Skin epidermis (tissue), 12 donors: ENCODE data around the gene CFAP99.

Experiments
- H3K27ac ChIP-seq, 21 experiments: fragments of 200-600 bp; sonication (generic) in 11 of 21; one replicate each; pipeline ENCODE4 v1.5.0; 2020; ENCODE audit warnings: mild to moderate bottlenecking in 3 of 21, inconsistent platforms in 2 of 21, moderate library complexity in 2 of 21
- H3K4me3 ChIP-seq, 7 experiments: fragments of 200-600 bp; sonication (generic) in 2 of 7; one replicate each; pipeline ENCODE4 v1.5.0; 2020; ENCODE audit warnings: inconsistent platforms in 2 of 7, mild to moderate bottlenecking in 2 of 7, moderate library complexity in 1 of 7

Gene CFAP99

GRCh38 chr4:2486981-2487380, 68.2 kb downstream of the CFAP99 start:
- H3K27ac ChIP-seq = peak overlapping the region in 3 of 21 experiments; percentile 17 to 74 (median 31)
- no peak overlapping the region for H3K4me3 ChIP-seq

- Histone ChIP-seq H3K27ac (peak overlapping the region in 1 of 21 experiments; percentile 2), H3K4me3 (no peak overlapping the region)
Observed at GRCh38 chr4:2487632-2488031, 68.9 kb downstream of the CFAP99 start.

- Histone ChIP-seq H3K27ac (peak overlapping the region in 7 of 21 experiments; percentile 1 to 44 (median 15)), H3K4me3 (no peak overlapping the region)
Observed at GRCh38 chr4:2489081-2489805, 70.5 kb downstream of the CFAP99 start.

- no peak overlapping the region for H3K4me3 ChIP-seq
- H3K27ac ChIP-seq = peak overlapping the region in 7 of 21 experiments; percentile 1 to 44 (median 15)
Observed at GRCh38 chr4:2489841-2490552, 71.2 kb downstream of the CFAP99 start.

GRCh38 chr4:2492970-2493369, 74.2 kb downstream of the CFAP99 start:
- Histone ChIP-seq H3K4me3 (no peak overlapping the region), H3K27ac (no peak overlapping the region)

GRCh38 chr4:2494992-2495391, 76.2 kb downstream of the CFAP99 start:
- no peak overlapping the region for H3K4me3 ChIP-seq
- H3K27ac ChIP-seq = peak overlapping the region in 1 of 21 experiments; percentile 25

GRCh38 chr4:2497324-2497723, 78.6 kb downstream of the CFAP99 start:
- H3K4me3 ChIP-seq = no peak overlapping the region

GRCh38 chr4:2497931-2498330, 79.2 kb downstream of the CFAP99 start:
- Histone ChIP-seq H3K4me3 (no peak overlapping the region), H3K27ac (peak overlapping the region in 1 of 21 experiments; percentile 7)

More at GRCh38 chr4:2497324-2497723, 78.6 kb downstream of the CFAP99 start:
- no peak overlapping the region for H3K27ac ChIP-seq

GRCh38 chr4:2500547-2500946, 81.8 kb downstream of the CFAP99 start:
- Histone ChIP-seq H3K4me3 (no peak overlapping the region), H3K27ac (no peak overlapping the region)

- Histone ChIP-seq H3K4me3 (no peak overlapping the region), H3K27ac (no peak overlapping the region)
Observed at GRCh38 chr4:2501034-2501594, 82.4 kb downstream of the CFAP99 start.

GRCh38 chr4:2503809-2504208, 85.1 kb downstream of the CFAP99 start:
- Histone ChIP-seq H3K27ac (no peak overlapping the region), H3K4me3 (no peak overlapping the region)

GRCh38 chr4:2507259-2507658, 88.5 kb downstream of the CFAP99 start:
- no peak overlapping the region for H3K27ac ChIP-seq
- H3K4me3 ChIP-seq = no peak overlapping the region

GRCh38 chr4:2507855-2508254, 89.1 kb downstream of the CFAP99 start:
- Histone ChIP-seq H3K27ac (no peak overlapping the region), H3K4me3 (no peak overlapping the region)

- peak overlapping the region in 2 of 21 experiments; percentile 25 to 35 for H3K27ac ChIP-seq
- H3K4me3 ChIP-seq = no peak overlapping the region
Observed at GRCh38 chr4:2510351-2511259, 91.8 kb downstream of the CFAP99 start.

- Histone ChIP-seq H3K27ac (peak overlapping the region in 2 of 21 experiments; percentile 36 to 46), H3K4me3 (no peak overlapping the region)
Observed at GRCh38 chr4:2511645-2512131, 92.9 kb downstream of the CFAP99 start.
